IPS-18a (cell line): ENCODE data around the gene EPRS1.
A peak's percentile ranks its signal among the peaks of the same experiment; 100 is the strongest.
"Not testable (repeated sequence)": the region's sequence is repeated elsewhere in the genome, so short reads cannot be mapped to it uniquely, and the experiment has no call there.

ENCODE experiments used
- H3K27ac ChIP-seq: one replicate; pipeline ENCODE4 v1.5.1; 2013; ENCODE audit warnings: low read length
- H3K27me3 ChIP-seq: one replicate; pipeline ENCODE4 v1.6.1; 2013; ENCODE audit warnings: mild to moderate bottlenecking, low read length; ENCODE audit not compliant: control insufficient read depth, insufficient read depth
- H3K36me3 ChIP-seq: one replicate; pipeline ENCODE4 v1.6.1; 2013; ENCODE audit warnings: low read depth, low read length; ENCODE audit not compliant: control insufficient read depth
- H3K4me1 ChIP-seq: one replicate; pipeline ENCODE4 v1.6.1; 2013; ENCODE audit warnings: low read depth, low read length; ENCODE audit not compliant: control insufficient read depth
- H3K4me3 ChIP-seq: one replicate; pipeline ENCODE4 v1.5.1; 2013; ENCODE audit warnings: low read length
- H3K9ac ChIP-seq: one replicate; pipeline ENCODE4 v1.6.1; 2013; ENCODE audit warnings: mild to moderate bottlenecking, low read length, moderate library complexity
- H3K9me3 ChIP-seq: one replicate; pipeline ENCODE4 v1.6.1; 2013; ENCODE audit warnings: low read depth, low read length; ENCODE audit not compliant: control insufficient read depth

Gene EPRS1

GRCh38 chr1:220046052-220046930 lies at the start of gene EPRS1:
Gene EPRS1 (minus strand): TSS chr1:220046505. CDS start chr1:220046388, 117 bp downstream.
- peak within 1 kb of the TSS; percentile 75 for H3K27ac ChIP-seq
- no peaks in the 10 kb centered on the region for H3K27me3 ChIP-seq
- no peaks in the 10 kb centered on the region for H3K9me3 ChIP-seq
- no peaks in the 10 kb centered on the region for H3K4me1 ChIP-seq
- H3K36me3 ChIP-seq: no peaks in the 10 kb centered on the region
- peak within 1 kb of the TSS; percentile 75 for H3K9ac ChIP-seq
- peak within 1 kb of the TSS; percentile 74 for H3K4me3 ChIP-seq

- Histone ChIP-seq H3K9ac (peak within 1 kb of the TSS; percentile 83), H3K27me3 (no peaks in the 10 kb centered on the region), H3K4me3 (peak within 1 kb of the TSS; percentile 84), H3K27ac (peak within 1 kb of the TSS; percentile 18), H3K9me3 (no peaks in the 10 kb centered on the region), H3K4me1 (peaks cover 5% of the 10 kb centered on the region), H3K36me3 (peaks cover 13% of the 10 kb centered on the region)
Observed at GRCh38 chr1:220094016-220094911, 48.0 kb upstream of the EPRS1 start, which contains the start of gene IARS2. Gene IARS2 (plus strand): TSS chr1:220094132. CDS start chr1:220094217, 85 bp downstream.

- H3K36me3 ChIP-seq: peaks cover 12% of the 10 kb centered on the region
- no peak overlapping the region for H3K27ac ChIP-seq
- no peaks in the 10 kb centered on the region for H3K9me3 ChIP-seq
- peaks cover 5% of the 10 kb centered on the region for H3K4me1 ChIP-seq
- H3K27me3 ChIP-seq: no peaks in the 10 kb centered on the region
- H3K4me3 ChIP-seq: no peak overlapping the region
- H3K9ac ChIP-seq: no peak overlapping the region
Observed at GRCh38 chr1:220093361-220094015, 47.2 kb upstream of the EPRS1 start.

DNA sequence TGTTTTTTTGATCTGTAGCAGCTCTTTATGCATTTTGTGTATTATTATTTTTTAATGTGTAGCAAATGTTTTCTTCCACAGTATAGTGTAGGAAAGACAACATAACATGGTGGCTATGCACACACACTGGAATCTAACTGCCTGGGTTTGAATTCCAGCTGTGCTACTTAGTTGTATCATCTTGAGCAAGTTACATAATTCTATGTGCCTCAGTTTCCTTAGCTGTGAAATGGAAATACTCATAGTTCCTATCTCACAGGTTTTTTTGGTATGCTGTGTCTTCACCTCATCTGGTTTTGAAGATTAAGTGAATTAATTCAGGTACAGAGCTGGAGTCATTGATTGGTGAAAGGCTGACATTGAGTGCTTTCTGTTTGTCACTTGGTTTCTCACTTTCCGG lies 46.4 kb upstream of the EPRS1 start:
- Histone ChIP-seq H3K4me1 (peaks cover 5% of the 10 kb centered on the region), H3K27ac (no peak overlapping the region), H3K27me3 (no peaks in the 10 kb centered on the region), H3K36me3 (peaks cover 6% of the 10 kb centered on the region), H3K9me3 (no peaks in the 10 kb centered on the region), H3K4me3 (no peak overlapping the region), H3K9ac (no peak overlapping the region)

DNA sequence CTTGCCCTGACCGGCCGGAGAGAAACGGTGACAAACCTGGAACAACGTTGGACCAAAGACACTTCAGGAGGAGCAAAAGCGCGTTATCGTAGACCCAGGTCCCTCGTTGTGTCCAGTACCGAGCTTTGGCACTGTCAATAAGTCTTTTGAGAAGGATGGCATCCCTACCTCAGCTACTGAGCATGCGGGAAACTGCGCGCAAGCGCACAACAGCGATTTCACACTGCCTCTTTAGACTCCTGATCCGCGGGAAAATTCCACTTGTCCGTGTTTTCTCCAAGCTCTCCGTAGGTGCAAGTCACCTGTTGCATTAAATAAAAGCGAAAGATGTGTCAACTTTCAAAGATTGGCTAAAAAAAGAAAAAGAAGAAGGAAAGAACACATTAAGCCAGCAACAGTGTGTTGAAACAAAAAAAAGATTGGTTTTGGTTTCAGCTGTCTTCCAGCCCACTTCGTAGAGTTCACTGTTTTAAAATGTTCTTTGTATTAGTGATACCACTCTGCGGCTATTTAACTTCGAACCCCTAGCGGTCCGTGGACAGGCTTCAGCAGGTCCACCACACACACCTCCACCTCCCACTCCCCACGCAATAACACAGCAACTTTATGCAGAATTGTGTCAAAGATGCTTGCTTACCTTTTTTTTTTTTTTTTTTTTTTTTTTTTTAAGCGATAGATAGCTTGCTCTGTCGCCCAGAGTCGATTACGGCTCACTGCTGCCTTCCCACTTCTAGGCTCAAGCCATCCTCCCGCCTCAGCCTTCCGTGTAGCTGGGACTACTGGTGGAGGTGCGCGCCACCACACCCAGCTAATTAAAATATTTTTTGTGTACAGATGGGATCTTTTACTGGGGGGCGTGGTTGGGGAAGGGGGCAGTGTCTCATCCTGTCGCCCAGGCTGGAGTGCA lies 43.6 kb upstream of the EPRS1 start, which contains the start of gene BPNT1:
BPNT1 (minus strand) TSS at position 139 of the 907 bp plus-strand sequence. CDS start 9,942 bp downstream, outside the sequence.
- no peaks in the 10 kb centered on the region for H3K9me3 ChIP-seq
- peak within 1 kb of the TSS; percentile 70 for H3K4me3 ChIP-seq
- no peaks in the 10 kb centered on the region for H3K36me3 ChIP-seq
- peak within 1 kb of the TSS; percentile 42 for H3K9ac ChIP-seq
- H3K27ac ChIP-seq: no peak within 1 kb of the TSS
- no peaks in the 10 kb centered on the region for H3K27me3 ChIP-seq
- H3K4me1 ChIP-seq: no peaks in the 10 kb centered on the region

- not testable (repeated sequence) for H3K4me1 ChIP-seq, H3K36me3 ChIP-seq, H3K9ac ChIP-seq, H3K4me3 ChIP-seq, H3K27me3 ChIP-seq, H3K9me3 ChIP-seq, H3K27ac ChIP-seq
Observed at GRCh38 chr1:220086261-220086686, 40.0 kb upstream of the EPRS1 start.

GRCh38 chr1:220084460-220084859 lies 38.2 kb upstream of the EPRS1 start:
- Histone ChIP-seq H3K27ac (no peak overlapping the region), H3K4me3 (no peak overlapping the region), H3K9ac (no peak overlapping the region), H3K4me1 (no peaks in the 10 kb centered on the region), H3K27me3 (no peaks in the 10 kb centered on the region), H3K9me3 (no peaks in the 10 kb centered on the region), H3K36me3 (no peaks in the 10 kb centered on the region)

DNA sequence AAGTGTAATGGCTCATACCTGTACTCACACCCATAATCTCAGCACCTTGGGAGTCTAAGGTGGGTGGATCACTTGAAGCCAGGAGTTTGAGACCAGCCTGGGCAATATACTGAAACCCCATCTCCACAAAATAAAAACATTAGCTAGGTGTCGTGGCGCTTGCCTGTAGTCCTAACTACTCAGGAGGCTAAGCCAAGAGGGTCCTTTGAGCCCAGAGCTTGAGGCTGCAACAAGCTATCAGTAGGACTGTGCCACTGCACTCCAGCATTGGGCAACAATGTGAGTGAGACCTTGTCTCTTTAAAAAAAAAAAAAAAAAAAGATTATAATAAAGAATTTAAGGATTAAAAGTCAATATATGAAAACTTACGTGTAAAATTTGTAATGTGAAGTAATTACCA lies 31.6 kb upstream of the EPRS1 start:
- Histone ChIP-seq H3K4me3 (no peak overlapping the region), H3K4me1 (no peaks in the 10 kb centered on the region), H3K27me3 (no peaks in the 10 kb centered on the region), H3K9me3 (no peaks in the 10 kb centered on the region), H3K9ac (no peak overlapping the region), H3K27ac (no peak overlapping the region), H3K36me3 (peaks cover under 1% of the 10 kb centered on the region)

DNA sequence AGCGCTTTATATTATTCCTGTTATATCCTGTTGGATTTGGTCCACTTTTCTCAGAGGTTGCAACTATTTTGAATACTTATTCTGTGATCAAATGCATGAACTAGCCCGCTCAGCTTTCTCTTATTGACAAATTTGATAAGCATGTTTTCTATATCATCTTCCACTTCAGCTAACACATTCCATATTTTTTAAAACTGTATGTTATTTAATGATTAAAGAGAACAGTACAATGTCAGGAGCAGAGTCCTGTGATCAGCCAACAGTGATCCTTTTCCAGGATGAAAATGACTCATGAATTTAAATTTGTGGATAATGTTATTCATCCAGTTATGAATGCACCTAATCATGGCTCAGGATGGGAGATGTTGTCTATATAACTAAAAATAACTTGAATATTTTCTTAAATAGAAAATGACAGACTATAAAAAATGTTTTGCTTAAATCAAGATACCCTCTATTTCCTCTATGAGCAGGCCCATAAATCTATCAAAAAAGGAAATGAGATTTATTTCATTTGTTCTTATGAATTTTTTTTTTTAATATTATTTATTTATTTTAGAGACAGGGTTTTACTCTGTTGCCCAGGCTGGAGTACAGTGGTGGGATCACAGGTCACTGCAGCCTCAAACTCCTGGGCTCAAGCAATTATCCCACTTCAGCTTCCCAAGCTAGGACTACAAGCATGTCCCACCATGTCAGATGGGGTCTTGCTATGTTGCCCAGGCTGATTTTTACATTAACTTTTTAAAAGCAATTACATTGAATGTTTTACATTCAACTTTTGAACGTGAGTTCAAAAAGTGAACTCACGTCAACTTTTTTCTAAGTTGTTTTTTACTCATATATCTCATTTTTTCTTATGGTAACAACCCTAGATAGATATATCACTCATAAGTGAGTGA lies 30.8 kb upstream of the EPRS1 start:
- no peak overlapping the region for H3K27ac ChIP-seq
- no peaks in the 10 kb centered on the region for H3K27me3 ChIP-seq
- no peaks in the 10 kb centered on the region for H3K9me3 ChIP-seq
- no peaks in the 10 kb centered on the region for H3K4me1 ChIP-seq
- peaks cover 7% of the 10 kb centered on the region for H3K36me3 ChIP-seq
- H3K9ac ChIP-seq: no peak overlapping the region
- no peak overlapping the region for H3K4me3 ChIP-seq
